ENCODE measurements around the gene EFCAB8.

EFCAB8 gene

GRCh38 chr20:32886652-32887051, 27.9 kb downstream of the EFCAB8 start:
- no peak overlapping the region for H3K4me3 Mint-ChIP-seq
- no peaks in the 10 kb centered on the region for H3K36me3 Mint-ChIP-seq (ENCODE audit: low read depth)
- H3K9me3 Mint-ChIP-seq = no peaks in the 10 kb centered on the region
- DNase-seq = no peak
- no peak overlapping the region for H3K27ac Mint-ChIP-seq
- H3K4me1 Mint-ChIP-seq = no peaks in the 10 kb centered on the region
- H3K27me3 Mint-ChIP-seq = no peaks in the 10 kb centered on the region
- no peak for ATAC-seq

- H3K27ac Mint-ChIP-seq = no peak overlapping the region
- no peaks in the 10 kb centered on the region for H3K36me3 Mint-ChIP-seq (ENCODE audit: low read depth)
- no peaks in the 10 kb centered on the region for H3K4me1 Mint-ChIP-seq
- DNase-seq = no peak
- ATAC-seq = no peak
- H3K4me3 Mint-ChIP-seq = no peak overlapping the region
- no peaks in the 10 kb centered on the region for H3K9me3 Mint-ChIP-seq
- H3K27me3 Mint-ChIP-seq = no peaks in the 10 kb centered on the region
Observed at GRCh38 chr20:32887492-32887891, 28.8 kb downstream of the EFCAB8 start.

- Mint-ChIP-seq H3K4me1 (no peaks in the 10 kb centered on the region), H3K27ac (no peak overlapping the region), H3K9me3 (no peaks in the 10 kb centered on the region), H3K27me3 (no peaks in the 10 kb centered on the region), H3K36me3 (ENCODE audit: low read depth) (no peaks in the 10 kb centered on the region), H3K4me3 (no peak overlapping the region)
- DNase-seq = no peak
- no peak for ATAC-seq
Observed at GRCh38 chr20:32888636-32889035, 29.9 kb downstream of the EFCAB8 start.

GRCh38 chr20:32889281-32889680, 30.6 kb downstream of the EFCAB8 start:
- no peaks in the 10 kb centered on the region for H3K27me3 Mint-ChIP-seq
- no peaks in the 10 kb centered on the region for H3K4me1 Mint-ChIP-seq
- H3K4me3 Mint-ChIP-seq = no peak overlapping the region
- no peaks in the 10 kb centered on the region for H3K9me3 Mint-ChIP-seq
- no peak overlapping the region for H3K27ac Mint-ChIP-seq
- DNase-seq = no peak
- H3K36me3 Mint-ChIP-seq (ENCODE audit: low read depth) = no peaks in the 10 kb centered on the region
- no peak for ATAC-seq

- Mint-ChIP-seq H3K36me3 (ENCODE audit: low read depth) (no peaks in the 10 kb centered on the region), H3K4me1 (no peaks in the 10 kb centered on the region), H3K27ac (no peak overlapping the region), H3K9me3 (no peaks in the 10 kb centered on the region), H3K4me3 (no peak overlapping the region), H3K27me3 (no peaks in the 10 kb centered on the region)
- DNase-seq (no peak), ATAC-seq (no peak)
Observed at GRCh38 chr20:32891491-32891890, 32.8 kb downstream of the EFCAB8 start.

- Mint-ChIP-seq H3K27me3 (no peaks in the 10 kb centered on the region), H3K36me3 (ENCODE audit: low read depth) (no peaks in the 10 kb centered on the region), H3K9me3 (no peaks in the 10 kb centered on the region), H3K27ac (no peak overlapping the region), H3K4me3 (no peak overlapping the region), H3K4me1 (no peaks in the 10 kb centered on the region)
- ATAC-seq (no peak), DNase-seq (no peak)
Observed at GRCh38 chr20:32891926-32892660, 33.4 kb downstream of the EFCAB8 start.

GRCh38 chr20:32893263-32894025, 34.7 kb downstream of the EFCAB8 start:
- Mint-ChIP-seq H3K27ac (no peak overlapping the region), H3K4me1 (no peaks in the 10 kb centered on the region), H3K27me3 (no peaks in the 10 kb centered on the region), H3K4me3 (no peak overlapping the region), H3K9me3 (no peaks in the 10 kb centered on the region), H3K36me3 (ENCODE audit: low read depth) (no peaks in the 10 kb centered on the region)
- DNase-seq (no peak), ATAC-seq (no peak)

GRCh38 chr20:32894026-32894483, 35.3 kb downstream of the EFCAB8 start:
- H3K36me3 Mint-ChIP-seq (ENCODE audit: low read depth) = no peaks in the 10 kb centered on the region
- ATAC-seq (peak; percentile 9), DNase-seq (no peak)
- no peaks in the 10 kb centered on the region for H3K27me3 Mint-ChIP-seq
- no peak overlapping the region for H3K4me3 Mint-ChIP-seq
- H3K4me1 Mint-ChIP-seq = no peaks in the 10 kb centered on the region
- no peak overlapping the region for H3K27ac Mint-ChIP-seq
- H3K9me3 Mint-ChIP-seq = no peaks in the 10 kb centered on the region

- Mint-ChIP-seq H3K4me3 (no peak overlapping the region), H3K36me3 (ENCODE audit: low read depth) (no peaks in the 10 kb centered on the region), H3K27me3 (no peaks in the 10 kb centered on the region), H3K9me3 (no peaks in the 10 kb centered on the region), H3K27ac (no peak overlapping the region), H3K4me1 (no peaks in the 10 kb centered on the region)
- no peak for DNase-seq
- ATAC-seq = no peak
Observed at GRCh38 chr20:32894711-32895355, 36.1 kb downstream of the EFCAB8 start.

GRCh38 chr20:32896521-32897280, 38.0 kb downstream of the EFCAB8 start:
- no peaks in the 10 kb centered on the region for H3K9me3 Mint-ChIP-seq
- H3K4me1 Mint-ChIP-seq = no peaks in the 10 kb centered on the region
- H3K27me3 Mint-ChIP-seq = no peaks in the 10 kb centered on the region
- H3K4me3 Mint-ChIP-seq = no peak overlapping the region
- DNase-seq = no peak
- H3K27ac Mint-ChIP-seq = no peak overlapping the region
- no peak for ATAC-seq
- no peaks in the 10 kb centered on the region for H3K36me3 Mint-ChIP-seq (ENCODE audit: low read depth)

GRCh38 chr20:32898729-32899128, 40.0 kb downstream of the EFCAB8 start:
- no peak for ATAC-seq

GRCh38 chr20:32902456-32903420, 44.0 kb downstream of the EFCAB8 start:
- DNase-seq = peak; percentile 66
- peak; percentile 72 for ATAC-seq
- peaks cover 6% of the 10 kb centered on the region for H3K4me1 Mint-ChIP-seq
- no peaks in the 10 kb centered on the region for H3K27me3 Mint-ChIP-seq
- no peak overlapping the region for H3K27ac Mint-ChIP-seq
- H3K9me3 Mint-ChIP-seq = no peaks in the 10 kb centered on the region
- no peak overlapping the region for H3K4me3 Mint-ChIP-seq
- H3K36me3 Mint-ChIP-seq (ENCODE audit: low read depth) = no peaks in the 10 kb centered on the region

More at GRCh38 chr20:32898729-32899128, 40.0 kb downstream of the EFCAB8 start:
- H3K36me3 Mint-ChIP-seq (ENCODE audit: low read depth) = no peaks in the 10 kb centered on the region
- peaks cover 3% of the 10 kb centered on the region for H3K4me1 Mint-ChIP-seq
- H3K27me3 Mint-ChIP-seq = no peaks in the 10 kb centered on the region
- no peaks in the 10 kb centered on the region for H3K9me3 Mint-ChIP-seq
- H3K27ac Mint-ChIP-seq = no peak overlapping the region
- H3K4me3 Mint-ChIP-seq = no peak overlapping the region
- no peak for DNase-seq

- DNase-seq (no peak), ATAC-seq (no peak)
- peaks cover 6% of the 10 kb centered on the region for H3K4me1 Mint-ChIP-seq
- no peak overlapping the region for H3K4me3 Mint-ChIP-seq
- no peak overlapping the region for H3K27ac Mint-ChIP-seq
- no peaks in the 10 kb centered on the region for H3K27me3 Mint-ChIP-seq
- no peaks in the 10 kb centered on the region for H3K9me3 Mint-ChIP-seq
- H3K36me3 Mint-ChIP-seq (ENCODE audit: low read depth) = no peaks in the 10 kb centered on the region
Observed at GRCh38 chr20:32903666-32904175, 45.0 kb downstream of the EFCAB8 start.

Data from activated naive CD8-positive, alpha-beta T cell treated with anti-CD3 and anti-CD28 coated beads, Interleukin-2, amount 50 U/mL, for 24 hours (primary cell).